Left lobe of liver (tissue), 2 donors: Measurements from ENCODE around the gene ZNF281. TPM values are rescaled to one million over a fixed set of nuclear protein-coding genes. Genes with fewer than 3 reads are reported as not detected.
"Not testable (repeated sequence)": the region's sequence is repeated elsewhere in the genome, so short reads cannot be mapped to it uniquely, and the experiment has no call there.

Experiments
- ATAC-seq: fragments of 200-7000 bp; cut with Tn5 transposase; one replicate; pipeline ENCODE4 v1.9.1; 2020; ENCODE audit warnings: mild to moderate bottlenecking, moderate library complexity
- DNase-seq: peaks from one replicate; pipeline ENCODE4 v3.0.0-alpha.2; 2020; ENCODE audit warnings: low spot score
- total RNA-seq: library from RNA; stranded (reverse); gene quantifications from one replicate; pipeline ENCODE4 v1.2.1, GENCODE V29; 2021
- donor health status: DM: no; HTN: no; CAD: no; lungs with moderate emphysema.
- donor health status: DM: no; HTN: yes; CAD: no.

Gene ZNF281
- total RNA-seq, 1 donor from 2014 or later = 13.7 TPM

- DNase-seq = no peak
- no peak for ATAC-seq
Observed at GRCh38 chr1:200433586-200433985, 23.8 kb upstream of the ZNF281 start.

DNA sequence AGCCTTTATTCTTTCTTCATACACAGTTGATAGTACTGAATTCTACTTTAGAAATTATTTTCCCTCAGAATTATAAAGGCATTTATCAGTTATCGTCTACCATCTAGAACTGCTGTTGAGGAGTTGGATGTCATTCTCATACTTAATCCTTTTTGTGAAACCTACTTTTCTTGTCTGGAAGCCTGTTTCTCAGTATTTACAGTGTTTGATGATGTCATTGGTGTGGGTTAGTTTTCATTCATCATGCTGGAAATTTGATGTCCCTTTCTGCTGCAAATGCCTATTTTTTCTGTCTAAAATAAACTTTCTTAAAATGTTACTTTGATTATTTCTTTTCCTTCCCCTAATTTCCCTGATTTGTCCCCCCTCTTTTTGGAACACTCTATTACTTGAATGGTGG, 22.8 kb upstream of the ZNF281 start:
- no peak for ATAC-seq
- no peak for DNase-seq

DNA sequence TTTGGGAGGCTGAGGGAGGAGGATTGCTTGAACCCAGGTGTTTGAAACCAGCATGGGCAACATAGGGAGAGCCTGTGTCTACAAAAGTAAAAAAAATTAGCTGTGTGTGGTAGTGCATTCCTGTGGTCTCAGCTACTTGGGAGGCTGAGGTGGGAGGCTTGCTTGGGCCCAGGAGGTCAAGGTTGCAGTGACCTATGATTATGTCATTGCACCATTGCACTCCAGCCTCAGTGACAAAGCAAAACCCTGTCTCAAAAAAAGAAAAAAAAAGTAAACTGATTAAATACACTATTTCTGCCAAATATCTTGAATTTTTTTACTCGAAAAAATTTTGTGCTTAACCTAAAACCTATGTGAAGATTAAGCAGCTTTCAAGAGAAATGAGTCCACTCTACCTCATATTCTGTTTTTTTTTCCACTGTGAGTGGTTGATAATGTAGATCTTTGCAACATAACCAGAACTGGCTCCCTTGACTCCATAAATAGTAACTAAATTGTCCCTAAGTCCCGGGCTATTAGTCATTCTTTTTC, 19.4 kb upstream of the ZNF281 start:
- ATAC-seq (no peak), DNase-seq (no peak)

DNA sequence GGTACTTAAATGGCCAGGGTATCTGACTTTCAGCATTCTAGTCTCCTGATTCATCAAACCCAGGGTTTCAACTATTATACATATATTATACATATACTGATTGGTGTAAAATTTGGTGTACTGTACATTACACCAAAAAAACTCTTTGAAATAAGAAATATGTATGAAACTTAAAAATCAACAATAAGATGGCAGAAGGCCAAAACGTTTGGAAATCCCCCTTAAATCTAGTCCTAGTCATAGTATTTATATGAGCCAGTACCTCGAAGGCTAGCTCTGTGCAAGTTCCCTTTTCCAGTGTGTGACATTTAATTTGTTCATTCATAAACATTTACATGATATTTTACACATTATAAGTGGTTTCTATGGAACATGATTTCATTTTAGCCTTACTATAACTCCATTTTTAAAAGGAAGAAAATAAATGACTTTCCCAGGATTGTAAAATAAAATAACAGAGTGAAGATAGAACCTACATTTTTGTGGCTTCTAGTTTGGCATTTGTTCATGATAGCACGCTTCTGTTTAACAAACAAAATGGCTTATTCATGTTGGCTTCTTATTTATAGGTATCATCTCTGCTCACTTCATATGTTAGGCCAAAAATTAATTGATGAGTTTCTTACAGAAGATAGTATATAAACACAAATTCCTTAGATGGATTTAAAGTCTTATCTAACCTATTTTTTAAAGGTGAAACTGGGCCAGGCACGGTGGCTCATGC, 18.8 kb upstream of the ZNF281 start:
- DNase-seq (no peak), ATAC-seq (no peak)

DNA sequence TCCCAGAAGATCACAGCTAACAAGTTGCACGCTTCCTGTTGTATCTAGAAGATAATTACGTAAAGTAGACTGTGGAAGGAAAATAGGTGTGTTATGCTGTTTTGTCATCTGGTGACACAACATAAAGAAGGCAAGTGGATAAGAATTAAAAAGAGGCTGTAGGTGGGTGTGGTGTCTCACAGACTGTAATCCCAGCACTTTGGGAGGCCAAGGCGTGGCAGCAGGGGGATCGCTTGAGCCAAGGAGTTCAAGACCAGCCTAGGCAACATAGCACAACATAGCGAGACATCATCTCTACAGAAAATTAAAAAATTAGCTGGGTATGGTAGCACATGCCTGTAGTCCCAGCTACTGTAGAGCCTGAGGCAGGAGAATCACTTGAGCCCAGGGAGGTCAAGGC, 17.9 kb upstream of the ZNF281 start:
- ATAC-seq = no peak
- no peak for DNase-seq

GRCh38 chr1:200426196-200426595, 16.4 kb upstream of the ZNF281 start:
- ATAC-seq (no peak), DNase-seq (no peak)

- ATAC-seq = peak; percentile 59
Observed at GRCh38 chr1:200423235-200423634, 13.4 kb upstream of the ZNF281 start.

GRCh38 chr1:200422211-200422610, 12.4 kb upstream of the ZNF281 start:
- no peak for DNase-seq
- ATAC-seq = no peak

More at GRCh38 chr1:200423235-200423634, 13.4 kb upstream of the ZNF281 start:
- DNase-seq = no peak

- peak; percentile 63 for ATAC-seq
- DNase-seq = peak; percentile 60
Observed at GRCh38 chr1:200415789-200416593, 6.2 kb upstream of the ZNF281 start.

GRCh38 chr1:200415227-200415626, 5.4 kb upstream of the ZNF281 start:
- DNase-seq (no peak), ATAC-seq (no peak)

- DNase-seq (no peak), ATAC-seq (no peak)
Observed at GRCh38 chr1:200414657-200415056, 4.8 kb upstream of the ZNF281 start.

- not testable (repeated sequence) for DNase-seq, ATAC-seq
Observed at GRCh38 chr1:200413766-200414165, 3.9 kb upstream of the ZNF281 start.

DNA sequence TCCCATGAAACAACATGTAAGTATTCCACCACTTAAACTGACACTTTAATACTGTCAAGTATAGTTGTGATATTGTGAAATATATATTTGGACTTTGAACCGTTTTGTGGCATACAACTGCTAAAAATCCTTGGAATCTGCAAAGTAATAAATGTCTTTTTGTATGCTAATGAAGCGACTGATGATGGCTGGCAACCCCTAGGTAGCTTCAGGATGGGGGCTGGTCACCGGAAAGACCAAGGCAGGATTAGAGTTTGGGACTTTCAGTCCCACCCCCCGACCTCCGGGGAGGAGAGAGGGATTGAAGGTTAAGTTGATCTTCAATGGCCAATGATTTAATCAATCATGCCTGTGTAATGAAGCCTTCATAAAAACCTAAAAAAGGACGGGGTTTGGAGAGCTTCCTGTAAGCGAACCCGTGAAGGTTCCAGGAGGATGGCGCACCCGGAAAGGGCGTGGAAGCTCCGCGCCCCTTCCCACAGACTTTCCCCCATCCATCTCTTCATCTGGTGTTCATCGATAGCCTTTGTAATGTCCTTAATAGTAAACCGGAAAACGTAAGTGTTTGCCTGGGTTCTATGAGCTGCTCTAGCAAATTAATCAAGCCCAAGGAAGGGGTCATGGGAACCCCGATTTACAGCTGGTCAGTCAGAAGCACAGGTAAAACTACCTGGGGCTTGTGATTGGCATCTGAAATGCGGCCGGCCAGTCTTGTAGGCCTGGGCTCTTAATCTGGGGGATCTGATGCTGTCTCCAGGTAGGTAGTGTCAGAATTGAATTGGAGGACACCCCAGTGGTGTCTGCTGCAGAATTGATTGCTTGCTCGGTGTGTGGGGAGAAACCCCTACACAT, 1.8 kb upstream of the ZNF281 start:
- DNase-seq (peak; percentile 66), ATAC-seq (peak; percentile 38)

DNA sequence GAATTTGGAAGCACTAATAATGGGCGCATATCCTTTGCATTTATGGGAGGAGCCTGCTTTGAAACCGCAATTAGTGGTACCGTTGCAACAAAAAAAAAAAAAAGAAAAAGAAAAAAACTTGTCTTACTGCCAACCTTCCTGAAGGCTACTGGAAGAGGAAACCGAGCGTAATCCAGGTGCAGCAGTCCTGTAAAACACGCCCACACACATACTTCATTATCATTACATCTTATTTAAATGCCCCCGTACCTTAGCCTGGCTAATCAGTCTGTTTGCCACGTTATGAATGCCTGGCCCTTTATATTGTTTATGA, 686 bp upstream of the ZNF281 start:
- no peak for DNase-seq

GRCh38 chr1:200409203-200409760, 554 bp downstream of the ZNF281 start:
- DNase-seq (peak; percentile 59), ATAC-seq (peak; percentile 12)

More for the DNA sequence above, 686 bp upstream of the ZNF281 start:
- peak; percentile 30 for ATAC-seq

- no peak for DNase-seq
- no peak for ATAC-seq
Observed at GRCh38 chr1:200406161-200406797, 3.6 kb downstream of the ZNF281 start.

- DNase-seq = no peak
- no peak for ATAC-seq
Observed at GRCh38 chr1:200405264-200405663, 4.6 kb downstream of the ZNF281 start.

DNA sequence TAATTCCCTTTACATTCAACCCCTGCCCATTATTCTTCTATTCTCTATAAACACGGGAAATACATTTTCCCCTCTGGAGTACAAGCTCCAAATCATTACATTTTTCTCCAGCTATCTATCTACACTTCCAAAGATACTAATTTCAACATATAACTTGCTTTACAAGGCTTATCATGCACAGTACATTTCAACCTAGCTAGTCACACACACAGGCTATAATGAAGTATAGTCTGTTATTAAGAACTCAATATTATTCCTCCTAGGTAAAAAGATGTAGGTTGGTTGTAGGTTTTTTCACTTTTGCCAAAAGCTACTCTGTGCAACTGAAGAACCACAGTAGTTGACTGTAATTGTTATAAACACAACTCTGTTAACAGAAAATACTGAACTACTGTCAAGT, 8.1 kb downstream of the ZNF281 start:
- DNase-seq (no peak), ATAC-seq (peak; percentile 54)

DNA sequence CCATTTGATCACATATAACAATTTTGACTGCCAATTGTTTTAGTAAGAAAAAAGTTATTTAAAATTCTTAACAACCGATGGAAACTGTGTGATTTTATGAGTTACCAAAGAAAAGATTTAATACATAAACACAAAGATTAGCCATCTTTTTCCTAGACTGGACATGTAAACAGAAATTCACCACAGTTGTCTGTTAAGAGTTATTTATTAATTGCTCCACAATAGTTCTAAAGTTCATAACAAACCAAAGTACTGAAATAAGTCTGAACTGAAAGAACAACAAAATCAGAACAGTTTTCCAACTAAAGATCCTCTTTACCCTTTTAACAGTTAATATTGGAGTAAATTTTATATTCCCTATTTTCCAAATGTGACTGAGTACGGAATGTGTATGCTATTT, 8.6 kb downstream of the ZNF281 start:
- DNase-seq = no peak
- ATAC-seq = peak; percentile 77

DNA sequence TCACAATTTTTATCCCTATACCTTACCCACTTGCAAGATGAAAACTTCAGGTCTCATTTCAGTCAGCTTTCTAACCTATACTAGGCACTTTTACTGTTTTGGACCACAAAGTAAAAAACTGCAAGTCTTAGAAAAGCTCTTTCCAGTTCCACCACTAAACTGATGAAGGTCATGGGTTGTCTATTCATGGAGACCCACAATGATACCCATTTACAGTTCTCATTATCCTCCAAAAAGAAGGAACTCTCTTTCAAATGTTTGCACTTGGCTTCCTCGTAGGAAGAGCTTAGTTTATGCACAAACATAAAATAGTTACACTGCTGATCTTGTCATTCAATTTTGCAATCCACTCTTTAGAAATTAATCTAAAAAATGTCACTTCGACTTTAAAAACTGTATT, 9.3 kb downstream of the ZNF281 start:
- no peak for ATAC-seq
- DNase-seq = no peak
